ENCODE data around the gene PRKAG2.
"Not testable (repeated sequence)": the region's sequence is repeated elsewhere in the genome, so short reads cannot be mapped to it uniquely, and the experiment has no call there.

Gene PRKAG2

GRCh38 chr7:151883857-151884256 lies 6.9 kb upstream of the PRKAG2 start:
- no peak for DNase-seq

- no peak for DNase-seq
Observed at GRCh38 chr7:151882734-151883133, 5.8 kb upstream of the PRKAG2 start.

- no peak for DNase-seq
Observed at GRCh38 chr7:151880688-151881087, 3.8 kb upstream of the PRKAG2 start.

- DNase-seq: no peak
Observed at GRCh38 chr7:151877911-151878835, 1.3 kb upstream of the PRKAG2 start.

- peak; percentile 23 for DNase-seq
Observed at GRCh38 chr7:151875942-151876898, 695 bp downstream of the PRKAG2 start.

GRCh38 chr7:151874479-151874878 lies 2.4 kb downstream of the PRKAG2 start:
- not testable (repeated sequence) for DNase-seq

GRCh38 chr7:151873402-151873965 lies 3.4 kb downstream of the PRKAG2 start:
- no peak for DNase-seq

- DNase-seq: no peak
Observed at GRCh38 chr7:151872531-151873401, 4.1 kb downstream of the PRKAG2 start.

- DNase-seq: peak; percentile 5
Observed at GRCh38 chr7:151871904-151872303, 5.0 kb downstream of the PRKAG2 start.

- DNase-seq: no peak
Observed at GRCh38 chr7:151871189-151871735, 5.7 kb downstream of the PRKAG2 start.

GRCh38 chr7:151869968-151870918 lies 6.7 kb downstream of the PRKAG2 start:
- no peak for DNase-seq

GRCh38 chr7:151869455-151869854 lies 7.5 kb downstream of the PRKAG2 start:
- DNase-seq: no peak

- DNase-seq: no peak
Observed at GRCh38 chr7:151869109-151869428, 7.8 kb downstream of the PRKAG2 start.

GRCh38 chr7:151868396-151869108 lies 8.4 kb downstream of the PRKAG2 start:
- DNase-seq: no peak

GRCh38 chr7:151867912-151868311 lies 9.0 kb downstream of the PRKAG2 start:
- no peak for DNase-seq

GRCh38 chr7:151866761-151867655 lies 9.9 kb downstream of the PRKAG2 start:
- DNase-seq: no peak

- DNase-seq: no peak
Observed at GRCh38 chr7:151866028-151866427, 10.9 kb downstream of the PRKAG2 start.

GRCh38 chr7:151865070-151865670 lies 11.7 kb downstream of the PRKAG2 start:
- no peak for DNase-seq

GRCh38 chr7:151864561-151864960 lies 12.4 kb downstream of the PRKAG2 start:
- no peak for DNase-seq

Data from EL (cell line).